DMS 273 treated with DMSO at 0.1 percent for 48 hours (cell line): ENCODE measurements around the gene ATRIP.

Experiments
- DNase-seq: peaks from one replicate; lab custom pipeline; 2025; lab: John Stamatoyannopoulos, UW

The ATRIP gene

DNA sequence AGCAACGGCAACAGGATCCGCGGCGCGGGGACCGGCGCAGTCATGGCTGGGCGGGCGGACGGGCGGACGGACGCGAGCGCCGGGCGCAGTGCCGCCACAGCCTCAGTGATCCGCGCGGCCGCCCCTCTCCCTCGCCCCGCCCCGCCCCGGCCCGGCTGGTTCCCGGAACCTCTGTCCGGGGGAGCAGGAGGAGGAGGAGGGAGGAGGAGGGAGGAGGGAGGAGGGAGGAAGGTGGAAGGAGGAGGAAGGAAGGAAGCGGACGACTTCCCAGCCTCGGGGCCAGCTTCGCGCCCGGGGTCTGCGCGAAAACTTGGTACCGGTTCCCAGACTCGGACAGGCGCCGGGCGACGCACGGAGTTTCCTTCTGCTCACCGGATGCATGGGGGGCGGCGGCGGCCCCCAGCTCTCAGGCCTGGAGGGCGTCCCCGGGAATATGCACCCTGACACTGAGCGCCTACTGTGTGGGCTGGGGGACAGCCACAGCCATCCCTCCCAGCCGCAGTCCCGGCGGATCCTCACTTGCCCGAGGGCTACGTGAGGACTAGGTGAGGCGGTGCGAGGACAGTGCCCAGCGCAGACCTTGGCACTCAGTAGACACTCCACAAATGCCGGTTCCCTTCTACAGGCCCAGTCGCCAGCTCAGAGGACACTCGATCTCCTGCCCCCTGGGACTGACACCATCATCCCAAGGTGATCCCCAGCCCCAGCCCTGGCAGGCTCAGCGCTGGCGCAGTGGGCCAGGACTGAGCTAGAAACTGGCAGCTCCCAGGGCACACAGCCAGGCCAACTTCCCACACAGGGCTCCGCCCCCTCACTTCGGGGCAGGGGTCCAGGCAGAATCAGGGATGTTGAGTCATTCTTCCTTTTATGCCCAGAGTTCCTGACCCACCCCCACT, 57.8 kb downstream of the ATRIP start, which contains the start of gene SHISA5:
Gene SHISA5, minus strand, starts transcription at position 124 of the 896 bp plus-strand sequence. Its CDS starts 80 bp downstream, at position 44.
- no peak for DNase-seq

DNA sequence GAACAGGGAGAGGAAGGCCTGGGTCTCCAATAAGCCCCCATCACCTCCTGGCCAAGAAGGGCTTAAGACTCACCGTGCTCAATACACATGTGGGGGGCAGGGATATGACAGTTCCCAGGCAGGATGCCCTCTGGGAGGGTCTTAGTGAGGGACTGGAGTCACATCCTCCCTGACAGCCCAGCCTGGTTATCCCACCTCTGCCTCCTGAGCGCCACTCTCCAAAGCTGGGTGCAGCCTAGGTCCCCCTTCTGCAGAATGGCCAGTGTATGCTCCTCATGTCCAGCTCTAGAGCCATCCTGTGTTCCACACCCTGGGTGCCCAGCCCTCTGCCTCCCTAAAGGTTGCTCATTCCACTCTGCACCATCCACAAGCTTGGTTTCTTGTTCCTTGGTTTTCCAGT, 58.6 kb downstream of the ATRIP start:
- DNase-seq: no peak

- no peak for DNase-seq
Observed at GRCh38 chr3:48505968-48506504, 59.5 kb downstream of the ATRIP start.

GRCh38 chr3:48507256-48508061, 60.9 kb downstream of the ATRIP start:
- peak; percentile 5 for DNase-seq

DNA sequence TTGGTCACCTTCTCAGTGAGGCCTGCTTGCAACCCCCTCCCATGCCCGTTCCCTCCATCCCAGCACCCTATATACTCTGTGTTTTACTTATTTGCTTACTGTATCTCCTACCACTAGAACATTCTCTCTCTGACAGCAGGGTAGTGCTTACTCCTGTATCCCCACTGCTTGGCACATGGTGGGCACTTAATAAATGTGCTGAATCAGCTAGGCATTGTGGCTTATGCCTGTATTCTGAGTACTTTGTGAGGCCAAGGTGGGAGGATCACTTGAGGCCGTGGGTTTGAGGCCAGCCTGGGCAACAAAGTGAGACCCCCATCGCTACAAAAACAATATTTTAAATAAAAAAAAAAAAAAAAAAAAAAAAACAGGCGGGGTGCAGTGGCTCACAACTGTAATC, 65.0 kb downstream of the ATRIP start:
- no peak for DNase-seq

DNA sequence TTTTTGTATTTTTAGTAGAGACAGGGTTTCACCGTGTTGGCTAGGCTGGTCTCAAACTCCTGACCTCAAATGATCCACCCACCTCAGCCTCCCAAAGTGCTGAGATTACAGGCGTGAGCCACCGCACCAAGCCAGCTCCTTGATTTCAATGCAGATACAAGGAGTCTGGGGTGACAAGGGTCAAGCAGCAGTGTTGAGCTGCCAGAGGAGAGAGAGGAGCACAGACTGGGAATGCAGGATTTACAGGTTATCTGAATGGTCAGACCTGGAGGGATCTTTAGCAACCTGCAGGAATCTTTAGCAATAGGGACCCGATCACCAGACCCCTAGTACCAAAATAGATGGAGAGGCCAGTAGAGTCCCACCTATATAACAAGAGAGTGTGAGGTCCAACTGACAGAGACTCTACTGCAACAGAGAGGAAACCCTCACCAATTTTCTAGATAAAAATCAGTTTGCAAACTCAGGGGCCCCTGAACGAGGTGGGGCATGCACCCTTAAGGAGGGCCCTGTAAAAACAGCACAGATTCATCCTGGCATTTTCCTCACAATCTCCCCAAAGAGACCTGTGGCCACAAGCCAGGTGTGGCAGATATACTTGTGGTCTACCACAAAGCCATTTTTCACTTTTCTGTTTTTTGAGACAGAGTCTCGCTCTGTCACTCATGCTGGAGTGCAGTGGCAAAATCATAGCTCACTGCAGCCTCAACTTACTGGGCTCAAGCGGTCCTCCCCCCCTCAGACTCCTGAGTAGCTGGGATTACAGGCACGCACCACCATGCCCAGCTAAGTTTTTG, 68.1 kb downstream of the ATRIP start:
- no peak for DNase-seq
